Bronchial epithelial cell (primary cell): ENCODE results near the gene TVP23C. TPM values are rescaled to one million over a fixed set of nuclear protein-coding genes. Genes with fewer than 3 reads are reported as not detected.
"Not testable (repeated sequence)": the region's sequence is repeated elsewhere in the genome, so short reads cannot be mapped to it uniquely, and the experiment has no call there.

ENCODE experiments used
- DNase-seq: peaks from one replicate; pipeline ENCODE4 v3.0.0-alpha.2; 2010; ENCODE audit warnings: low read depth
- FAIRE-seq: peaks from 2 replicates; lab custom pipeline; 2011; peaks lifted over from hg19 to GRCh38; lab: Jason Lieb, UNC
- H3K27me3 ChIP-seq: 2 replicates; pipeline ENCODE4 v1.5.1; 2011; ENCODE audit warnings: low read length; ENCODE audit not compliant: control insufficient read depth, insufficient read depth
- H3K36me3 ChIP-seq: 2 replicates; pipeline ENCODE4 v1.5.1; 2011; ENCODE audit warnings: low read length; ENCODE audit not compliant: control insufficient read depth, insufficient read depth
- H3K4me3 ChIP-seq: 2 replicates; pipeline ENCODE4 v1.5.1; 2011; ENCODE audit warnings: mild to moderate bottlenecking, low read depth, low read length, control low read depth
- total RNA-seq: library from RNA; depleted of rRNA; stranded (reverse); fragments of >200 nt; gene quantifications from 2 replicates; pipeline ENCODE4 v1.2.1, GENCODE V29; 2014
- TF ChIP-seq, protein P1 (sequence below): IDR thresholded peaks from 2 replicates; pipeline ENCODE4 v1.5.1; 2011; ENCODE audit warnings: mild to moderate bottlenecking, moderate library complexity, low read length, control low read depth, inconsistent platforms; ENCODE audit not compliant: insufficient read depth, severe bottlenecking

Gene TVP23C
- total RNA-seq, 1 donor from 2014 or later = 14.0 TPM

DNA sequence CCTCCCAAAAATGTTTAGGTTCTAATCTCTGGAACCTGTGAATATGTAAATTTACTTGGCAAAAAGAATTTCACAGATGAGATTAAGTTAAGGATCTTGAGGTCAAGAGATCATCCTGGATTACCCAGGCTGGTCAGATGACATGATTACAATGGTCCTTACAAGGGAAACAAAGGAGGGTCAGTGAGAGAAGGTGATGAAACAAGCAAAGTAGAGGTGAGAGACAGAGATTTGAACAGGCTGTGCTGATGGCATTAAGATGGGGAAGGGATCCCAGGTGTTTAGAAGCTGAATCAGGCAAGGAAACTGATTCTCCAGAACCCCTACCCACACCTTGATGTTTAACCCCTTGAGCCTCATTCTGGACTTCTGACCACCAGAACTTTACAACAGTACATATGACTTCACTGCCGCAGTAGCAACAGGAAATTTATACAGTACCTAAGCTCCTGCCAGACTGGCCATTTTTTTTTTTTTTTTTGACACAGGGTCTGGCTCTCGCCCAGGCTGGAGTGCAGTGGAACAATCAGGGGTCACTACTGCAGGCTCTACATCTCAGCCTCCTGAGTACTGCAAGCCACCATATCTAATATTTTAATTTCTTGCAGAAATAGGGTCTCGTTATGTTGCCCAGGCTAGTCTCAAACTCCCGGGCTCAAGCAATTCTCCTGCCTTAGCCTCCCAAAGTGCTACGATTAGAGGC lies 4.7 kb downstream of the TVP23C start:
- not testable (repeated sequence) for H3K36me3 ChIP-seq, H3K27me3 ChIP-seq, DNase-seq

DNA sequence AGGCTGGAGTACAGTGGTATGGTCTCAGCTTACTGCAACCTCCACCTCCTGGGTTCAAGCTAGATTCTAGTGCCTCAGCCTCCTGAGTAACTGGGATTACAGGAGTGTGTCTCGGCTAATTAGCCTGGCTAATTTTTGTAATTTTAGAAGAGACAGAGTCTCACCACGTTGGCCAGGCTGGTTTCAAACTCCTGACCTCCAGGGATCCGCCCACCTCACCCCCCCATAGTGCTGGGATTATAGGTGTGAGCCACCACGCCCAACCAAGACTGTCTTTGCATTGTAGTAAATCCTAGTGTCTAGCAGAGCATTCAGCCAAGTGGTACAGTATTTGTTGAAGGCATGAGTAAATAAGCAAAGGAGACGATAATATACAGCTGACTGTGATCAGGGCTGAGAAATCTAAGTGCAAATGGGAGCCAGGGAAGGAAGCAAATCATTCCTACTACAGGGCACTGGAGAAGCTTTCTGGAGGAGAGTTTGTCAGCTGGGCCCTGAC lies 5.9 kb downstream of the TVP23C start:
- not testable (repeated sequence) for H3K4me3 ChIP-seq, H3K27me3 ChIP-seq, FAIRE-seq, H3K36me3 ChIP-seq, DNase-seq

More for the DNA sequence above, 4.7 kb downstream of the TVP23C start:
- H3K4me3 ChIP-seq, FAIRE-seq: not testable (repeated sequence)

DNA sequence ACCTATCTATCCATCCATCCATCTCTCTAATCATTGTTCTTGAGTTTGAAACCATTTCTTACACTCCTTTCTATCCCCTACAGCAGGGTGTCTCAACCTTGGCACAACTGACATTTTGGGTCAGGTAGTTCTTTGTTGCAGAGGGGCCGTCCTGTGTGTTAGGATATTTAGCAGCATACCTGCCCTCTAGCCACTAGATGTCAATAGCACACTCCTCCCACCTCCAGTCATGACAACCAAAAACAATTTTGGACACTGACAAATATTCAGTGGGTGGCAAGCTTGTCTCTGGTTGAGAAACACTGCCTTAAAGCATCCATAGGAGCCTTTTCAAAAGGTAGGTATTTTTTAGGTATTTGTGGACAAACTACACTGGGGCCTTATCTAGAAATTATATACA lies 10.4 kb downstream of the TVP23C start:
- FAIRE-seq, H3K4me3 ChIP-seq, H3K27me3 ChIP-seq, DNase-seq, H3K36me3 ChIP-seq: not testable (repeated sequence)

DNA sequence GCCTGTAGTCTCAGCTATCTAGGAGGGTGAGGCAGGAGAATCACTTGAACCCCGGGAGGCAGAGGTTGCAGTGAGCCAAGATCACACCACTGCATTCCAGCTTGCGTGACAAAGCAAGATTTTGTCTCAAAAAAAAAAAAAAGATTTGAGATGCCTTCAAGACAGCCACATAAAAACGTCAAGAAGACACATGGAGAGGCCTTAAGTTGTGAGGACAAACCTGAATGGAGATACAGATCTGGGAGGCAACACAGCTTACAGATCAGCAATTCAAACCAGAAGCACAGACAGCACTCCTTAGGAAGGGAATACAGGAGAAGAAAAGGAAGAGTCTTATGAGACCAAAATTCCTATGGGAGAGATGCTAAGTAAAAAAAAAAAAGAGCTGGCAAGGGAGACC lies 13.7 kb downstream of the TVP23C start:
- not testable (repeated sequence) for H3K27me3 ChIP-seq, DNase-seq, H3K36me3 ChIP-seq, H3K4me3 ChIP-seq, FAIRE-seq

DNA sequence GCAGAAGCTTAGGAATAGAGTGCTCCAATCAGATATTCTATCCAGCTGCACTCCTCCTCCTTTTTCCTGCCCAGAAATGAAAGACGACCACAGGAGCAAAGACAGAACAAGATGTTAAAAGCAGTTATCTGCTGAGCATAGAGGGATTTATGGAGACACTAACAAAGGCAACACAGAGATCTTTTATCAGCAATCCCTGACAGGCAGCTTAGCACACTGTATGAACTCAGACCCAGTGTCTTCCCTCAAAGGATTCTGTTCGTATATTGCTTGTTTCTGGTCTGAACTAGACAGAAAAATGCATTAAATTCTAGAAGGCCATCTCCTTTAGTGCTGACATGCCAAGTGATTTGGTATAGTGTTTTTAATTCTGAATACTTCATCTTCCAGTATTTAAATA lies 16.7 kb downstream of the TVP23C start:
- H3K27me3 ChIP-seq, DNase-seq, FAIRE-seq, H3K36me3 ChIP-seq, H3K4me3 ChIP-seq: not testable (repeated sequence)

DNA sequence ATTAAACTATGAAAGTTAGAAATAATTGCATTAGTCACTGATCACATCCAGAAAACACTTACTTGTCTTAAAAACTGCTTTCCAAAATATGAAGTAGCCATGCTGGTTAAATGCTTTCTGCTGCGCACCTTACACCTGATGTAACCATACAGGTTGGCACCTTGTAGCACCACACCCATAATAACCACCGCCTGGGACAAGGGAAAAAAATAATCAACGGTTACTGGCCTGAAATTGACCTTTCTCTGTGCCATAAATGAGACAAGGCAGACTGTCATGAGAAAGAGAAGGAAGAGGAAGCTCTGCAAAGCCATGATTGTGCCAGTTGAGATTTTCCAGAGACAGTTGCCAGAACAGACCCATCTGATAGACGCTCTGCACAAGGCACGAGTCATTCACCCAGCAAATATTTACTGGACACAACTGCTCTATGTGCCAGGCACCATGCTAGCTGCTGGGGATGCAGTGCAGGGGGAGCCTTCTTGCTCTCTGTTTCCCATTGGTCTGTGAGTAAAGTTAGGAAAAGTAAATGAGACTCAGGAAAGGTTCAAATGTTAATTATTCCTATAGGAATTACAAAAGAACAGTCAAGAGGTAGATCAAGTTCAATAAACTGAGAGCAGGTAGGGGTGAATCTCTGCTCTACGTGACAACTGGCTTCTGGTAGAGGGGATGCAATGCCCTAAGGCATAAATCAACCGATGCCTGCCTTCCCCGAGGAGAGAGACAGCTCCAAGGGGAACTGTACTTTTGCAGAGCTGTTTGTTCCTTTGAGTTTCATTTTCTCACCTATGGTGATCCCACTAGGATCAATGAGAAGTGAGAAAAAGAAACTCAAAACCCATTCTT lies 22.7 kb downstream of the TVP23C start:
- H3K36me3 ChIP-seq, DNase-seq, H3K4me3 ChIP-seq, H3K27me3 ChIP-seq: not testable (repeated sequence)
- FAIRE-seq = peak; percentile 85

DNA sequence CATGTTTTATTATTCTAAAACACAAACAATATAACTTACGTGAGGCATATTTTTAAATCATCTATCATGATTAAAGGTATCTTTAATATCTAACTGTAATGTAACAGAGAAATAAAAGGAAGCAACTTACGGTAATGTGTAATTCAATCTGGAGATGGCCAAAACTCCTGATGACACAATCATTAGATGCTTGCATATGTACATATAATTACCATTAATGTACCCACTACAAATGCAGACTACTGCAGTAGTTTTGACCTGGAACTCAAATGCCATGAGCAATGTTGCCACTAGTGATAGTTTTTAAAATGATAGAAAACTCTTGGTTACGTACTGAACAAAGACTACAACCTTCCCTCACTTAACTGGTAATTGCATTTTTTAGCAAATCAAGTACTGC lies 30.2 kb downstream of the TVP23C start:
- not testable (repeated sequence) for FAIRE-seq, DNase-seq, H3K27me3 ChIP-seq

DNA sequence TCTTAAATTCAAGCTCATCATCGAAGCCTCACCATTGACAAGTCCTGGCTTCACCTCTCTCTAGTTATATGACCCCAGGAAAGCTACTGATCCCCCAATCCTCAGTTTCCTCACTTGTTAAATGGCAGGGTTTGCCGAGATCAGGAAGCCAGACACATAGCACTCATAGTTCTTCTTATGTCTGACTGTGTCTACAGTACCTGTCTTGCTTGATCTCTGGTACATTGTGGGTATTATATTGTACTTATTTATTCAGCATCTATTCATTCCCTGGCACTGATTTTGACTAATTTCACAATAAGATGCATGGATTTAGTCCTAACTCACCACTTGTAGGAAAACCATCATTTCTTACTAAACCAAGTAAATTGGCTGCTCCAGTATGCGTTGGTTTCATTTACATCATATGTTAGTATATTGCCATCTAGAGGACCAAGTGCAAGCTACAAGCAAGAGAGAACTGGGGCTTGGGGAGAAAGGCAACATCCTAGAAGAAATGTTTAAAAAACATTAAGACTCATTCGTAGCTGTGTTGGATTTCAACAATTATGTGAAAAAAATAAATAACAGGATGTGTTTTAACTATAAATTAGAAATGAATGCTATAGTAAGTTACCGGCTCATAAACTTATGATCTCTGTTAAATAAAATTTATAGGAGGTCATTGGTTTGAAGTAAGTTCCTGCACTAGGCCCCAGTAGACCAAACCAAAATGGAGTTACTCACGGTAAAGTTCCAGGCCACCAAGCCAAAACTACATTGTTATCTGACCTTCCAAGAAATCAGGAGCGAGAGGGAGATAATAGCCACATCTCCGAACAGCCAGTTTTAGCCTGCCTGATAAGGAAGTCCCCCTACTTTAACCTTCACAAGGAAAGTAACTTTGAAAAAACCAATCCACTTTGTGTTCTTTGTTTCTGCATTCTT lies 36.7 kb downstream of the TVP23C start:
- TF ChIP-seq, protein P1, sequence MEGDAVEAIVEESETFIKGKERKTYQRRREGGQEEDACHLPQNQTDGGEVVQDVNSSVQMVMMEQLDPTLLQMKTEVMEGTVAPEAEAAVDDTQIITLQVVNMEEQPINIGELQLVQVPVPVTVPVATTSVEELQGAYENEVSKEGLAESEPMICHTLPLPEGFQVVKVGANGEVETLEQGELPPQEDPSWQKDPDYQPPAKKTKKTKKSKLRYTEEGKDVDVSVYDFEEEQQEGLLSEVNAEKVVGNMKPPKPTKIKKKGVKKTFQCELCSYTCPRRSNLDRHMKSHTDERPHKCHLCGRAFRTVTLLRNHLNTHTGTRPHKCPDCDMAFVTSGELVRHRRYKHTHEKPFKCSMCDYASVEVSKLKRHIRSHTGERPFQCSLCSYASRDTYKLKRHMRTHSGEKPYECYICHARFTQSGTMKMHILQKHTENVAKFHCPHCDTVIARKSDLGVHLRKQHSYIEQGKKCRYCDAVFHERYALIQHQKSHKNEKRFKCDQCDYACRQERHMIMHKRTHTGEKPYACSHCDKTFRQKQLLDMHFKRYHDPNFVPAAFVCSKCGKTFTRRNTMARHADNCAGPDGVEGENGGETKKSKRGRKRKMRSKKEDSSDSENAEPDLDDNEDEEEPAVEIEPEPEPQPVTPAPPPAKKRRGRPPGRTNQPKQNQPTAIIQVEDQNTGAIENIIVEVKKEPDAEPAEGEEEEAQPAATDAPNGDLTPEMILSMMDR = peak; percentile 23
- peak; percentile 31 for DNase-seq
- not testable (repeated sequence) for H3K4me3 ChIP-seq, H3K36me3 ChIP-seq, H3K27me3 ChIP-seq, FAIRE-seq

More for the DNA sequence above, 30.2 kb downstream of the TVP23C start:
- not testable (repeated sequence) for H3K4me3 ChIP-seq, H3K36me3 ChIP-seq

DNA sequence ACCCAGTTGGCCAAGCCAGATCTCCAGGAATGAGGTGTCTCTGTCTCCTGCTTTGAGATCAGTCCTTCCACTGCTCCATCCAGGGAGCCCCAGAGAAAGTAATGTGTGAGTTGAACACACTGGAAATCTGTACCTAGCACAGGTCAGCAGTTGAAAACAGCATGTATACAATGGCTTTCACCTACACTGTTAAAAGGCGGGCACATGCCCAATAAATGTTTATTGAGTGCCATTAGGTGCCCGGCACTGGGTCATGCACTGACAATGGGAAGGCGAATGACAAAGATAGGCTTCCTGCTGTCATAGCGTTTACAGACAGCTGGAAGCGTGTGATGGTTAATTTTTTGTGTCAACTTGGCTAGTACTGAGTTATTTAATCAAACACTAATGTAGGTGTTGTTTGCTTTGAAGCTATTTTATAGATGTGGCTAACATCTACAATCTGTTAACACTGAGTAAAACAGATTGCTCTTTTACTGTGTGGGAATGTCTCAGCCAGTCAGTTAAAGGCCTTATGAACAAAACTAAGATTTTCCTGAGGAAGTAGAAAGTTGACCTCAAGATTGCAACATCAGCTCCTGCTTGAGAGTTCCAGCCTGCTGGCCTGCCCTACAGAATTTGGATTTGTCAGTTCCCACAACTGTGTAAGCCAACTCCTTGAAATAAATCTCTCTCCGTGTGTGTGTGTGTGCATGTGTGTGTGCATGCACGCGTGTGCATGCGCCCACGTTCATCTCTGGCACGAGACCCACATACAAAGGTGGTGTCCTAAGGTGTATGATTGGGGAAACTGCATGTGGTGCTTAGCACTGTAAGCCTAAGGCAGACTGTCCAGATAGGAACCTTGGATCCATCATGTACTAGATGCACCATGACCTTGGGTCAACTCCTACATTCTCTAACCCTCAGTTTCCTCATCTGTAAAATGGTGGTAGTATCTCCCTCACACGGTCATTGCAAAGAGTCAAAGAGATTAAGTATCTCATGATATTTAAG lies 38.0 kb downstream of the TVP23C start:
- FAIRE-seq, H3K36me3 ChIP-seq, H3K4me3 ChIP-seq, H3K27me3 ChIP-seq, DNase-seq: not testable (repeated sequence)
